ENCODE results near the gene SRP19.
A peak's percentile ranks its signal among the peaks of the same experiment; 100 is the strongest.

SRP19 gene

GRCh38 chr5:112918136-112918535 lies 57.0 kb downstream of the SRP19 start:
- H3K4me3 Mint-ChIP-seq: peak overlapping the region; percentile 37
- no peaks in the 10 kb centered on the region for H3K9me3 Mint-ChIP-seq
- DNase-seq (ENCODE audit: low spot score in 2 of 2): no peak
- no peak for ATAC-seq (ENCODE audit: low read depth)
- H3K4me1 Mint-ChIP-seq: peaks cover 39% of the 10 kb centered on the region
- peak overlapping the region; percentile 35 for H3K27ac Mint-ChIP-seq
- peaks cover 24% of the 10 kb centered on the region for H3K36me3 Mint-ChIP-seq
- no peaks in the 10 kb centered on the region for H3K27me3 Mint-ChIP-seq

- no peak for DNase-seq (ENCODE audit: low spot score in 2 of 2)
- no peak for ATAC-seq (ENCODE audit: low read depth)
- Mint-ChIP-seq H3K36me3 (peaks cover 23% of the 10 kb centered on the region), H3K27me3 (no peaks in the 10 kb centered on the region), H3K27ac (peak overlapping the region; percentile 31), H3K9me3 (no peaks in the 10 kb centered on the region), H3K4me1 (peaks cover 43% of the 10 kb centered on the region), H3K4me3 (no peak overlapping the region)
Measured at GRCh38 chr5:112918679-112919078, 57.6 kb downstream of the SRP19 start.

All from memory B cell (primary cell).